GM21515 (cell line): ENCODE results near the gene SDSL.

Experiments used
- ATAC-seq: cut with Tn5 transposase; IDR thresholded peaks from one replicate; pipeline ENCODE4 v1.9.1; 2021; ENCODE audit not compliant: unreplicated experiment

Gene SDSL

DNA sequence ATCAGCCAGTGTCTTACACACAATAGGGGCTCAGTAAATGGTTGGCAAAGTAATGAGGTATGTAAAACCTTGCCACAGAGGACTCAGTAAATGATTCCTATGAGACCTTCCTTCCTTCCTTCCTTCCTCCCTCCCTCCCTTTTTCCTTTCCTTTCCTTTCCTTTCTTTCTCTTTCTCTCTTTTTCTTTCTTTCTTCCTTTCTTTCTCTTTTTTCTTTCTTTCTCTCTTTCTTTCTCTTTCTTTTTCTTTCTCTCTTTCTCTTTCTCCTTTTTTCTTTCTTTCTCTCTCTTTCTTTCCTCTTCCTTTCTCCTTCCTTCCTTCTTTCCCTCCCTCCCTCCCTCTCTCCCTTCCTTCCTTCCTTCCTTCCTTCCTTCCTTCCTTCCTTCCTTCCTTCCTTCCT lies 26.0 kb upstream of the SDSL start:
- no peak for ATAC-seq

DNA sequence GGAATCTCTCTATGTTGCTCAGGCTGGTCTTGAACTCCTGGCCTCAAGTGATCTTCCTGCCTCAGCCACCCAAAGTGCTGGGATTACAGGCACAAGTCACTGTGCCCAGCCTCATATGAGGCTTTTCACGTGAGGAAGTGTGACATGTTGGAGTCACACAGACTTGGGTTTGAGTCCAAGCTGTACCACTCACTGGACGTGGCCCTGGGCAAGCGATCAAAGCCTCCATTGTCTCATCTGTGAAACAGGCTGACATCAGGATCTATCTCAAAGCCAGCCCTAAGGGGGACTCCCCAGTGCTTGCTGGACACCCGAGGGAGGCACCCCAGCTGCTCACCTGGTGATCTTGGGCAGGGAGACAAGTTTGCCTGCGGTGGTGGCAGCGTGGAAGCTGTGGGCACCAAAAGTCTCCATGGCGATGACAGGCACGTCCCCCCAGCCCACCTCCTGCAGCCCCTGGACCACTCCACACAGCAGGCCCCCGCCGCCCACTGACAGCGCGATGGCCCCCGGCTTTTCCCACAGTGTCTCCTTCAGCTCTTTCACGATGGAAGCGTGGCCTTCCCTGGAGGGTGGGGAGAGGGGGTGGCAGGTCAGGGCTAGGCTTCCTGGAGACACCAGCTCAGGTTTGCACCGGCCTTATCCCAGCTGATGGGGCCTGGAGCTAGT lies 25.2 kb upstream of the SDSL start:
- no peak for ATAC-seq

DNA sequence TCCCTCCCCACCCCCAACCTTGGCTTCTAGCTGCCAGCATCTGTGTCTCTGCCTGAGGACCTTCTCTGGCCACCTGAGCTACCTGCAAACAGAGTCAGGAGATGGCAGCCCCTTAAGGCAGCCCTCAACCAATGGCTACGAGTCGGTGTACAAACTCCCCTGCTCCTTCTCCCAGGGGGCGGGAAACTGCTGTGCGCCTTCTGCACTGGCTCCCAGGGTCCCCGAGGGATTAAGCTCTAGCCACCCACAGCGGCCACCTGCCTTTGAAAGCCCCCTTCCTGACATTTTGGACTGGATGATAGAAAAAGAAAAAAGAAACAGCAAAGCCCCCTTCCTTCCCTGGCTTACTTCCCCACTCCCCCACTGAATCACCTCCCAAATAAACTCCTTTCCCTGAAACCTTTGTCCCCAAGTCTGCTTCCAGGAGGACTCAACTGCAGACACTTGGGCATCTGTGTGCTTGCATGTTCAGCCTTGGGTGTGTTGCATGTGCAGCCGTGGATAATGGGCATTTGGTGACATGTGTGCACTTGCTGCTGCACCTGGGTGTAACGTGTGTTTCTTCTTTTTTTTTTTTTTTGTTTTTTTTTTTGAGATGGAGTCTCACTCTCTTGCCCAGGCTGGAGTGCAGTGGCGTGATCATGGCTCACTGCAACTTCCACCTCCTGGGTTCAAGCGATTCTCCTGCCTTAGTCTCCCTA lies 24.5 kb upstream of the SDSL start:
- no peak for ATAC-seq

DNA sequence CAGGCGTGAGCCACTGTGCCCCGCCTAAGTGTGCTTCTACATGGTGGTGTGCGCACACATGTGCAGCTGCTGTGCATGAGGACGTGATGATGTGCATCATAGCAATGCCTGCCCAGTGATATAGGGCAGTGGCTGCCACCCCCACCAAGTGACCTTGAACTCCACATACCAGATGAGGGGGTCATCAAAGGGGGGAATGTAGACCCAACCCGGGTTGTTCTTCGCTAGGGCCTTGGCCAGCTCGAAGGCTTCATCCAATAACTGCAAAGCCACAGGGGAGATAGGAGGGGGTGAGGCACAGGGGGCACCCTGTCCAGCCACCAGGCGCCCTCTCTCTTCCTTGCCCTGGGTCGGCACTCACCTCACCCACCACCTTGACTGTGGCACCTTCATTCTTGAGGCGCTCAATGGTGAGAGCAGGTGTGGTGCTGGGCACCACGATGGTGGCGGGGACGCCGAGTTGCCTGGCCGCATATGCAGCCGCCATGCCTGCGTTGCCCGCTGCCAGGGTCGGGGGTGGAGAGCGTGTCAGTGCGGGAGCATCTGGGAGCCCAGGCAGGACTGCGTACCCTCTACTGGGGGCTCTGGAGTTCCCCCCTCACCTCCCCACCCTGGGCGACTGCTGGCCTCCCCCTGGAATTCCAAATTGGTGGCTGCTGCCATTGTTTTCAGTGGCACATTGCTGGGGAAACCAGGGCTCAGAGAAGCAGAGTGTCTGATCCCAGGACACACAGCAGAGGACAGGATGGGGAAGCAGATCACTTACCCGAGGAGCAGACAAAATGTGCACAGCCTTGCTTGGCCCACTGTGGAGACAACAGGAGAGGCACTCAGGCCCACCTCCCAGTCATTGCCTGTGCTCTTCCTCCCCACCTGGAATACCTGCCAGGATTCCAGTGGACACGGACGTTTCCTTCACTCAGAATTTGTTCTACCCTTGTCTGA lies 23.6 kb upstream of the SDSL start:
- no peak for ATAC-seq

DNA sequence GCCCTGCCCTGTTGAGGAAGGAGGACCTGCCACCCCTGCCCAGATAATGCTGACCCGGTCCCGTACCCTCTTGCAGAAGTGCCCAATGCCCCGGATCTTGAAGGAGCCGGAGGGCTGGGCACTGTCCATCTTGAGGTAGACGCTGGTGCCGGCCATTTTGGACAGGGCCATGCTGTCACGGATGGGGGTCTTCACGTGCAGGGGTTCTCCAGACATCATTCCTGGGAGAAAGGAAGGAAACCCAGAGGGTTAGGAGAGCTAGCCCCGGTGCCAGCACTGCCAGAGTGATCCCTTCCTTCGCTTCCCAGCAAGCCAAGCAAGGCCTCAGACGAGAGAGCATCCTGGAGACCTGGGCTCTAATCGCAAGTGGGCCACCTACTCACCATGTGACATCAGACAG lies 22.7 kb upstream of the SDSL start:
- no peak for ATAC-seq

DNA sequence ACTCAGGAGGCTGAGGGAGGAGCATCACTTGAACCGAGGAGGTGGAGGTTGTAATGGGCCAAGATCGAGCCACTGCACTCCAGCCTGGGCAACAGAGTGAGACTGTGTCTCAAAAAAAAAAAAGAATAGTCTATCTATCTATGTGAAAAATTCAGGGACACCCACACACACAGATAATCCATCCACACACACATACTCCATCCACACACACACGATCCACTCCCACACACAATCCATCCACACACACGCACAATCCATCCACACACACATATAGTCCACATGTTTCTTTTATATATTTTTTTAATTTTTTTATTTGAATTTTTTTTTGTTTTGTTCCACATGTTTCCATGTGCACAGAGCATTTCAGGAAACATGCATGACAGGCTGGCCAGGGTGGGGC lies 21.8 kb upstream of the SDSL start:
- ATAC-seq = no peak

DNA sequence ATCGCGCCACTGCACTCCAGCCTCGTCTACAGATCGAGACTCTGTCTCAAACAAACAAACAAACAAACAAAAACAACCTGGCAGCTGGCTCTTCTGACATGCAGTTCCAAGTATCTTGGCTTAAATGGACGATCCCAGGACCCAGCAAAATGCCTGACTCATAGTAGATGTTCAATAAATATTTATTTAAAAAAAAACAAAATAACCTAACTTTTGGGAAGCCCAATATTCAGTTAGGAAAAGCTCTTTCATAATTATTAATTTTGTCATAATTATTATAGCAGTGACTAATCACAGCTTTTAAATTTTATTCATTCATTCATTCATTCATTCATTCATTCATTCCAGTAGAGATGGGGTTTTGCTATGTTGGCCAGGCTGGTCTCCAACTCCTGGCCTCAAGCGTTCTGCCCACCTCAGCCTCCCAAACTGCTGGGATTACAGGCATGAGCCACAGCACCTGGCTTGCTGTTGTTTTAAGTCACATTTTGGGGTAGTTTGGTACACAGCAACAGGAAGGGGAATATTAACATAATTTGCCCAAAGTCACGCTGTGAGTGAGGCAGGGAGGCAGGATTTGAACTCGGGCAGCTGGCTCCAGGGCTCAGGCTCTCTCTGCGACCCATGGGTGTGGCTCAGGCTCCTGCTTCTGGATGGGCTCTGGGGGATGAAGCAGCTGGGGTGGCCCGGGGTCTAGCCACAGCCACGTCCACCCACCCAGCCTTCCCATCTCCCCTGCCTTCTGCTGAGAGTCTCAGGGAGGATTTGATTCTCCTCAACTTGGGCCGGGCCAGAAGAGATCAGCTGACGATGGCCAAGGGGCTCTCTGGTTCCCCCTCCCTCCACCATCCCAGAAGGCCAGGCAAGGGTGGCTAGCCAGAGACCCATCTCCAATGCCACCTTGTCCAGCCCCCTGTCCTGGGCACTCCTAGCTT lies 20.8 kb upstream of the SDSL start:
- ATAC-seq = no peak

DNA sequence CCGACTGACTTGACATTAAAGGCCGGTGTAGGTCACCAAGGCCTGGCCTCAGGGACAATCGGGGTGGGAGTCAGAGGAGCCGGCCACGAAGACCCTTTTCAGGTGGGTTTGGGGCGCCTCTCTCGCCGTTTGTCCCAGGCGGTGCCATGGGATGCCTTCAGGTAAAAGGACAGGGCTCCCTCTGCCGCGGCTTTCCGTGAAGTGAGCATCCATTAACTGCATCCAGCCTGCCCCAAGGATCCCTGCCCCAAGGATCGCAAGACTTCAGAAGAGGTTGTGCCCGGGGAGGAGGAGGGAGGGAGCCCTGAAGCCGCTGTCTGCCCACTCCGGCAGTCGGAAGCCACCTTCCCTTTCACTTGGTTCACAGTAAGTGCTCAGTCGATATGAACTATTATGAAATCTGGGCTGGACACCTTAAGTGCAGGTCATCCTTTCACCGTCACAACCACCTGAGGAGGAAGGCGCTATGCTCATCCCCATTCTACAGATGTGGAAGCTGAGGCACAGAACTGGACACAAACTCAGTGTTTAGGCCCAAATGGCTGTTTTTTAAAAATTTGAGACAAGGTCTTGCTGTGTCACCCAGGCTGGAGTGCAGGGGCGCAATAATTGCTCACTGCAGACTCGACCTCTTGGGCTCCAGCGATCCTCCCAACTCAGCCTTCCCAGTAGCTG lies 19.5 kb upstream of the SDSL start:
- no peak for ATAC-seq

DNA sequence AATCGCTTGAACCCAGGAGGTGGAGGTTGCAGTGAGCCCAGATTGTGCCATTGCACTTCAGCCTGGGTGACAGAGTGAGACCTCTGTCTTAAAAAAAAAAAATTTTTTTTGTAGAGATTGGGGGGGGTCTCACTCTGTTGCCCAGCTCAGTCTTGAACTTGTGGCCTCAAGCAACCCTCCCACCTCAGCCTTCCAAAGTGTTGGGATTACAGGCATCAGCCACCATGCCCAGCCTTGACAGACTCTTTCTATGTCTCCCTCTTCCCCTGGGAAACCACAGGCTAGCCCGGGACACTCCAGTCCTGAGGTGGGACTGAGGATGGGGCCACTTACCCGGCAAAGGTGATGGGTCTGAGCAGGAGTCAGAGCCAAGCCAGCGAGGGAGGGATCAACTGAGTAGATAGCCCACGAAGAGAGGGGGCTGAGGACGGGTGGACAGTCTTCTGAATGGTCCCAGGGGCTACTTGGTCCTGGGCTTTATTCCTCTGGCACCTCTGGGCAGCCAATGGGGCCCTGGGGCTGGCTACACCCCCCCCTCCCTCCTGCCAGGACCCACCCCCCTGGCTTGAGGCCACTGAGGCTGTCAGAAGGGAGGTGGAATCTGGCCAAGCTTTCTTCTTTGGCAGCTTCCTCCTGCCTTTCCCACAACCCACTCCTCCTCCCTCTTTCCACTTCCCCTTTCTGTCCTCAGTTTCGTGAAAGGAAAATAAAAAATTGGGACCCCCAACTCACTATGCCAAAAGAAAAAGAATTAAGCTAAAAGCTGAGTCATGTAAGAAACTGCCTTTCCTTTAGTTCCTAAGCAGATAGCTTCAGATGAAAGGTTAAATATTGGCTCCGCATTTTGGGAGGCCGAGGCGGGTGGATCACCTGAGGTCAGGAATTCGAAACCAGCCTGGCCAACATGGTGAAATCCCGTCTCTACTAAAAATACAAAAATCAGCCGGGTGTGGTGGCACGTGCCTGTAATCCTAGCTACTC lies 18.5 kb upstream of the SDSL start, which contains the start of gene SDS:
Gene SDS (minus strand): TSS at position 453 of the 981 bp plus-strand sequence. CDS start 4,179 bp downstream, outside the sequence.
- no peak for ATAC-seq

DNA sequence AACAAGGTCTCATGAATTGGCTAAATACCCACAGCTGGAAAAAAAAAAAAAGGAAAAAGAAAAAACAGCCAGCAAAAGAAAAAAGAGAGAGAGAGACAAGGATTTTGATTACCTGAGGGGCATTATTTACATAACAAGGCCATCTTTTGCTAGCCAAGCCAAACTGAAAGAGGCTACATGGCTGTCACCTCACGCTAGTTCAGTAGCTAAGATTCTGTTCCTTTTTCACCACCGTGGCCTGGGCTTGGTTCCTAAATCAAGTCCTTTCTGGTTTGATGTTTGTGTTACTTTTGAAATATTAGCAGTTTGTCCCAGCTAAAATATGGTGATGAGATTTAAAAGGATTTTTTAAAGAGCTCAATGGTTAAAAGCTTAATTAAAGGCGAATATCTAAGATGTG lies 16.5 kb upstream of the SDSL start:
- ATAC-seq = no peak

DNA sequence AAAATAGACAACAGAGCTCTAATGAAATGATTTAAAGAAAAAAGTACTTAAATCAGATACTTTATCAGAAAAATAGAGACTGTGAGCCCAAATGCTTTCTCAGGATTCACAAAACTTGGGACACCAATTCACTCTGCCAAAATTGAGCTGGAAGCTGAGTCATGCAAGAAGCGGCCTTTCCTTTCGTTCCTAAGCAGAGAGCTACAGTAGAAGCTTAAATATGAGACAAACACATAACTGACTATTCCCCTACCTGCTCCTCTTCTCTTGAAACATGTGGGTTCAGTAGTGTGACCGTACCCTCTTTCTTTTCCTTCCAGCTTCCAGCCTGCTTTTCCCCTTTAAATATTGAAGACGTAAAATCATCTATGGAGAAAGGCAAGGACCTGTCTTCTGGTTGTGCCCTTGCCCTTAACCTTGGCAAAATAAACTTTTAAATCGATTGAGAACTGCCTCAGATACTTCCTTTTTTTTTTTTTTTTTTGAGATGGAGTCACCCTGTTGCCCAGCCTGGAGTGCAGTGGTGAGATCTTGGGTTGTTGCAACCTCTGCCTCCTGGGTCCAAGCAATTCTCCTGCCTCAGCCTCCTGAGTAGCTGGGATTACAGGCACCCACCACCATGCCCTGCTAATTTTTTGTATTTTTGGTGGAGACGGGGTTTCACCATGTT lies 14.1 kb upstream of the SDSL start:
- no peak for ATAC-seq

DNA sequence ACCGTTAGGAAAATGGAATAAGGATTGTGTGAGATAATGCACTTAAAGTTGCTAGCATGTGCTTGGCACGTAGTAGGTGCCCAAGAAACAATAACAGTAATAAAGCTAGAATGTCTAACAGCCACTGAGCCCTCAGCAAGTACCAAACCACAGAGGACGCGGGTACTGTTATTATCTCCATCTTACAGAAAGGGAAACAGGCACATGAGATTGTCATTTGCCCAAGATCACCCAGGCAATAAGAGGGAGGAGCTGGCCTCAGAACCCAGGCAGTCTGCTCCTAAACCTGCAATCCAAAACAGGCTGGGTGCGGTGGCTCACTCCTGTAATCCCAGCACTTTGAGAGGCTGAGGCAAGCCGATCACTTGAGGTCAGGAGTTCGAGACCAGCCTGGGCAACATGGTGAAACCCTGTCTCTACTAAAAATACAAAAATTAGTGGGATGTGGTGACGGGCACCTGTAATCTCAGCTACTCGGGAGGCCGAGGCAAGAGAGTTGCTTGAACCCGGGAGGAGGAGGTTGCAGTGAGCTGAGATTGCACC lies 13.4 kb upstream of the SDSL start:
- no peak for ATAC-seq

DNA sequence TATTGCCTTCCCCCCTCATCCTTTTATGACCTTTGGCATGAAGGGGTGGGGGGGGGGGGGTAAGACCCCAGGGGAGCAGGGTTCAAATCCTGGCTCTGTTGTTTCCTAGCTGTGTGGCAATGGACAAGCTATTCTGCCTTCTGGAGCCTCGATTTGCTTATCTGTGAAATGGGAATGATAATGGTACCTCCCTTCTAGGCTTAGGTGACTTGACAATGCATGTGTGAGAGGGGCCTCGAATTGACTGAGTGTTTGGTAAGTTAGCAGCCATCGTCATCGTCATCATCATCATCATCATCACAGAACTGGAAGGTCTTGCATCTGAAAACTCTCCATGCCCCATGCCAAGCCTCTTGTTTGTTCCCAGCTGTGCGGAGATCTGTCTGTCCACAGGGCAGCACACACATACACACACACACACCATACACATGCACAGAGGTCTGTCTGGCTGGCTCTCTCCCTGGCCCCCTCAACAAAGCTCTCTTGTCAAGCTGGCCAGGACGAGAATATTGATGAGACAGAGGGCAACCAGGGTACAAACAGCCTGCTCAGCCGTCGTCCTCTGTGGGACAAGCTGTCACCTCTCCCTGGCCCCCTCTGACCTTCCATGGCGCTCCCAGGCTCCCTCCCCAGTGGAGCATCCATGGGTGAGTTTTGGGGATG lies 12.6 kb upstream of the SDSL start:
- no peak for ATAC-seq

DNA sequence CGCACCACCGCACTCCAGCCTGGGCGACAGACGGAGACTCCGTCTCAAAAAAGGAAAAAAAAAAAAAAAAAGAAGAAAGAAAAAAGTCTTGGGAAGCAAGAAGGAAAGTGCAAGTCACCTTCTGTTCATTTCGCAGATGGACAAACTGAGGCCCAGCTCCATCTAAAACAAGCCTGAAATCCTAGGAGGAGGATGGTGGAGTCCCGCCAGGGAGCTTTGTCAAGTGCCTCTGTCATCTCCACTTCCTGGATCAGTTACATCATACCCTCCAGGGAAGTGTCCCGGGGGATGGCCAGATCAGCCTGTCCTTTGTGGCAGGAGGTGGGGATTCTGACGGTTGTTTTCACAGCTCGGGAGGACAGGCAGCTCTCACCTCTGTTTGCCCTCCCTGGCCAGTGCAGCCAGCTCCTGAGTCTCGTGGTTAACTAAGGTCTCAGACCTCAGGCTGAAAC lies 8.7 kb upstream of the SDSL start:
- ATAC-seq = no peak

DNA sequence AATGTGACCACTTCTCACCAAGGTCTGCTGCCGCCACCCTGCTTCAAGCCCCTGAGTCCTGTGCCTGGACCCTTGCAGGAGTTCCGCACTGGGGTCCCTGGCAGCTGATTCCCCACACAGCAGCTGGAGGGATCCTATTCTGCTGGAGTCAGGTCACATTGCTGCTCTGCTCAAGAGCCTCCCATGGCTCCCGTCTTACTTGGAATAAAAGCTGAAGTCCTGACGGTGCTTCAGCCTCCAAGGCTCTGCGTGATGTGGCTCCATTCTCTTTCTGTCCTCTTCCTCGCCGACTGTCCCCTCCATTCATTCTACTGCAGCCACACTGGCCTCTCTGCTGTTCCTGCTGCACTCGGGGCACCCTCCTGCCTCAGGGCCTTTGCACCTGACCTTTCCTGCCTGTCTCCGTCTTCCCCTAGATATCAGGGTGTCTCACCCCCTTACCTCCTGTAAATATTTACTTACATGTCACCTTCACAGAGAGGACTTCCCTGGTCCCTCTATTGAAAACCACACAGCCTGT lies 7.6 kb upstream of the SDSL start:
- ATAC-seq = no peak

DNA sequence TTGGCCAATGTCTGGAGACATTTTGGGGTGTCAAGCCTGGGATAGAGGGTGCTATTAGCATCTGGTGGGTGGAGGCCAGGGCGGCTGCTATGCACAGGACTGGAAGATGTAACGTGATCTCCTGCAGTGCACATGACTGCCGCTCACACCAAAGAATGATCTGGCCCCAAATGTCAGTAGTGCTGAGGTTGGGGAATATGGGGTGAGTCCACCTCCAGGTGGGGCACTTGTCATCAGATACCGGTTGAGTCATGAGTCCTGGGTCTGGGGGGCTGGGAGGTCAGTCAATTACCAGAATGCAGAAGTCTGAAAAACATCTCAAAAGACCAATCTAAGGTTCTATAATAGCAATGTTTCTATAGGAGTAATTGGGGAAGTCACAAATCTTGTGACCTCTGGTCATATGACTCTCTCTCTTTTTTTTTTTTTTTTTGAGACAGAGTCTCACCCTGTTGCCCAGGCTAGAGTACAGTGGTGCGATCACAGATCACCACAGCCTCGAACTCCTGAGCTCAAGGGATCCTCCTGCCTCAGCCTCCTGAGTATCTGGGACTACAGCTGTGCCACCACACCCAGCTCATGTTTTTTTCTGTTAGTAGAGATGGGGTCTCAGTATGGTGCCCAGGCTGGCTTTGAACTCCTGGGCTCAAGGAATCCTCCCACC lies 6.0 kb upstream of the SDSL start:
- ATAC-seq = no peak
